Measurements from ENCODE around the gene NCF2. TPM values are rescaled to one million over a fixed set of nuclear protein-coding genes. Genes with fewer than 3 reads are reported as not detected.

NCF2 gene
- total RNA-seq, 2 experiments from 2014 or later = 15.3 to 15.8 TPM

DNA sequence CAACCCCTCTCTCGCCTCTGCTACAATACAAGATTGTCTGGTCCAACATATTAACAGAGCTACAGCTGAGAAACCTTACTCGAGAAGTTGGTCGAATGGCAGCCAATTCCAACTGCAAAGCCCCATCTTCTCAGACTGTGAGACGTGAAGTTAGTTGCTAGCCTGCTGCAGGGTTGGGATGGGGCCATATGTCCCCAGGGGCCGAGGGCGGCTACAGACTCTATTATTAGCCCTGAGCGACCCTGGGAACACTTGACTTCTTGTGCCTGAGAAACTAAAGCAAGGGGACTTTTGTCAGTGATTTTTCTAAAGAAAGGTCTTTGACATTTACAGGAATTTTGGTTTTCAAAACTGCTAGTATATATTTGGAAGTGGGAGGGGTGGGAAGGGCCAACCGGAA, 13.7 kb downstream of the NCF2 start:
- Mint-ChIP-seq H3K27ac (no peak overlapping the region), H3K4me1 (peaks cover 33% of the 10 kb centered on the region), H3K4me3 (no peak overlapping the region), H3K9me3 (no peaks in the 10 kb centered on the region), H3K27me3 (no peaks in the 10 kb centered on the region), H3K36me3 (ENCODE audit: low read depth) (peaks cover 11% of the 10 kb centered on the region)
- no peak for DNase-seq
- ChIA-PET POLR2A (no interaction called here), CTCF (interaction anchor here (0.9 to 1.6 kb wide), 2 partner anchors 12 to 14 kb away, joined by 4 to 6 read pairs; no protein-coding TSS in a partner anchor)

DNA sequence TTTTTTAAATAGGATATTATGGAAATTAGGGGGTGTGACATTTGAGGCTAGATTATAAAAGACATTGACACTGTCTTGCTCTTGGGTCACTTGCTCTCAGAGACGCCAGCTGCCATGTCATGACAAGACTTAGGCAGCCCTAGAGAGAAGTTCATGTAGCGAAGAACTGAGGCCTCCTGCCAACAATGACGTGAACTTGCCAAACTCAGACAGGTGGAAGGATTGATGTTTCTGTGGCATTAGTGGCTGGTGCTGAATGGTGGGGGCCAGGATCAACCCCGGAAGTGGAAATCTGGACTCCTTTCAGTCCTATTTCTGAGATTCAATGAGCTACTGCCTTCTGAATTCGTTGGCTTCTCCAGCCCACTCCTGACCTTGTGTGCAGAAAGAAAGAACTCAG, 14.7 kb downstream of the NCF2 start:
- H3K9me3 Mint-ChIP-seq = no peaks in the 10 kb centered on the region
- CTCF ChIA-PET = interaction anchor here (0.8 to 1.2 kb wide), 2 partner anchors 10 to 13 kb away, joined by 3 read pairs; no protein-coding TSS in a partner anchor
- DNase-seq = no peak

DNA sequence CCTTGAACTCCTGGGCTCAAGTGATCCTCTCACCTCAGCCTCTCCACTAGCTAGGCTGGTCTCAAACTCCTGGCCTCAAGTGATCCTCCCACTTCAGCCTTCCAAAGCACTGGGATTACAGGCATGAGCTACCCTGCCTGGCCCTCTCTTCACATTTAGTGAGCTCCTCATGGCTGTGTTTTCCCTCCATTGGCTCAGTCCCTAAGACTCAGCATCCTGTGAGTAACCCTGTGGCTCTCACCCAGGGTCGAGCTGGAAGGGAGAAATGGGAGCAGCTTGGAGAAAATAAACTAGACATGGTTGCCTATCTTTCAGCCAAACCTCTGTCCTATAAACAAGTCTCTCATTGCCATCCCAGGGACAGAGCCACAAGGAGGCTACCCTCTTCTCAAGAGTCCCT, 17.5 kb downstream of the NCF2 start:
- H3K27ac Mint-ChIP-seq = no peak overlapping the region
- H3K4me3 Mint-ChIP-seq = no peak overlapping the region
- H3K4me1 Mint-ChIP-seq = peaks cover 10% of the 10 kb centered on the region
- DNase-seq = no peak
- no peaks in the 10 kb centered on the region for H3K9me3 Mint-ChIP-seq
- CTCF ChIA-PET = interaction anchor here (1.0 to 1.7 kb wide), 2 partner anchors 10 to 15 kb away, joined by 3 to 7 read pairs; no protein-coding TSS in a partner anchor
- peaks cover 12% of the 10 kb centered on the region for H3K36me3 Mint-ChIP-seq (ENCODE audit: low read depth)
- H3K27me3 Mint-ChIP-seq = no peaks in the 10 kb centered on the region
- POLR2A ChIA-PET = no interaction called here

More for the DNA sequence above, 14.7 kb downstream of the NCF2 start:
- Mint-ChIP-seq H3K4me3 (no peak overlapping the region), H3K27ac (no peak overlapping the region), H3K27me3 (no peaks in the 10 kb centered on the region), H3K36me3 (ENCODE audit: low read depth) (peaks cover 11% of the 10 kb centered on the region), H3K4me1 (peaks cover 29% of the 10 kb centered on the region)
- POLR2A ChIA-PET = no interaction called here

DNA sequence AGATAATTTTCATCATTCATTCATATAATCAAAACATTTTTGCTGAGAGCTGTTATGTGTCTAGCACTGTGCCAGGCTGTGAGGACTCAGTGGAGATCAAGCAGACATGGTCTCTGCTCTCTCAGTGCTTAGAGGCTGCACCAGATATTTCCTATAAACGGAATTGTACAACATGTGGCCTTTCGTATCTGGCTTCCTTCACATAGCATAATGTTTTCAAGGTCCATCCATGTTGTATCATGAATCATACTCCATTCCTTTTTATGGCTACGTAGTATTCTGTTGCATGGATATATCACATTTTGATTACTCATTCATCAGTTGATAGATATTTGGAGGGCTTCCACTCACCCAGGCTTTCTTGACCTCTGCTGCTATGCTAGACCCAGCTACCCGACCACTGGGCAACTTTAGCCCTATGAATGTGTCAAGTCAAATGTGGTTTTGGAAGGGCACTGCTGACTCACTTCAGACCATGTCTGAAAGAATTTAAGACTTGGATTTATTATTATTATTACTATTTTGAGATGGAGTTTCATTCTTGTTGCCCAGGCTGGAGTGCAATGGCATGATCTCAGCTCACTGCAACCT, 18.5 kb downstream of the NCF2 start:
- H3K36me3 Mint-ChIP-seq (ENCODE audit: low read depth) = peaks cover 10% of the 10 kb centered on the region
- DNase-seq = no peak
- H3K27me3 Mint-ChIP-seq = no peaks in the 10 kb centered on the region
- H3K9me3 Mint-ChIP-seq = no peaks in the 10 kb centered on the region
- H3K27ac Mint-ChIP-seq = no peak overlapping the region
- peaks cover 13% of the 10 kb centered on the region for H3K4me1 Mint-ChIP-seq
- CTCF ChIA-PET = interaction anchor here (0.7 to 1.6 kb wide), 2 partner anchors 9 to 12 kb away, joined by 3 to 5 read pairs; no protein-coding TSS in a partner anchor
- POLR2A ChIA-PET = no interaction called here
- no peak overlapping the region for H3K4me3 Mint-ChIP-seq

GRCh38 chr1:183570451-183570850, 19.8 kb downstream of the NCF2 start:
- Mint-ChIP-seq H3K27me3 (no peaks in the 10 kb centered on the region), H3K4me1 (peaks cover 13% of the 10 kb centered on the region), H3K9me3 (no peaks in the 10 kb centered on the region), H3K27ac (no peak overlapping the region), H3K36me3 (ENCODE audit: low read depth) (peaks cover 12% of the 10 kb centered on the region), H3K4me3 (no peak overlapping the region)
- ChIA-PET POLR2A (no interaction called here), CTCF (interaction anchor here (1.2 to 3.2 kb wide), 4 partner anchors 9 to 30 kb away, joined by 3 to 19 read pairs (median 6); no protein-coding TSS in a partner anchor)
- DNase-seq = no peak

DNA sequence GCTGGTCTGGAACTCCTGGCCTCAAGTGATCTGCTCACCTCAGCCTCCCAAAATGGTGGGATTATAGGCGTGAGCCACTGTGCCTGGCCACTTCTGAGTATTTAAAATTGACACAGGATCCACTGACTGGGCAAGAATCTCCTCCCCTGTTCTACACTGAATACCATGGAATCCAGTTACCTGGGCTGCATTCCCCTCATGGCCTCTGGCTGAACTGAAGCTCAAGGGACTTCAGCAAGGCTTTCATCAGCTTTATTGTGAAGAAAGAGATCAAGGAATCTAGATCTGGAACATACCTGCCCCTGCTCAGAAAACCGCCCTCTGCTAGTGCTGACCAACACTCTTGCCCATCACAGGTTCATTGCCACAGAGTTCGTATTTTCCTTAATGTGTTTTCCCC, 20.5 kb downstream of the NCF2 start:
- Mint-ChIP-seq H3K9me3 (no peaks in the 10 kb centered on the region), H3K36me3 (ENCODE audit: low read depth) (peaks cover 16% of the 10 kb centered on the region), H3K4me1 (peaks cover 13% of the 10 kb centered on the region), H3K4me3 (no peak overlapping the region), H3K27ac (no peak overlapping the region), H3K27me3 (no peaks in the 10 kb centered on the region)
- POLR2A ChIA-PET = no interaction called here
- DNase-seq = no peak
- CTCF ChIA-PET = interaction anchor here (1.2 to 3.2 kb wide), 3 partner anchors 9 to 30 kb away, joined by 3 to 19 read pairs (median 6); no protein-coding TSS in a partner anchor

DNA sequence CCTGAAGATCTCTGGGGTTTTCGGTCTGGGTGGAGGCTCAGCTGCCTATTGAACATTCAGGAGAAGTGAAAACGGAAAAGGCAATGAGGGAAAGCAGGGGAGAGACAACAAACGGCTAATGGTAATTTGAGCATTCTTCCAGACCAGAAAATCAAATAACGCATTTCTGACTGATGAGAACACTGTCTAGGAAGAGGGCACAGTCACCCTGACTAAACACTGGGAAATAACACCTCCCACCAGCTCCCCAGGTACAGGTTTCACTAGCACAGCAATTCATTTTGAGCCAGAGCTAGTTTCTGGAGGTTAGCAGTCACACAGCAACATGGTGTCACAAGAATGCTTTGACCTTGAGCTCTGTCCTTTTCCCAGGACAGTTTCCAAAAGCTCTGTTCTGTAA, 21.1 kb downstream of the NCF2 start:
- no peak overlapping the region for H3K27ac Mint-ChIP-seq
- no peaks in the 10 kb centered on the region for H3K27me3 Mint-ChIP-seq
- H3K4me3 Mint-ChIP-seq = no peak overlapping the region
- ChIA-PET CTCF (interaction anchor here (1.8 to 3.2 kb wide), 2 partner anchors 10 to 13 kb away, joined by 6 to 19 read pairs; no protein-coding TSS in a partner anchor), POLR2A (no interaction called here)
- DNase-seq = no peak
- peaks cover 16% of the 10 kb centered on the region for H3K36me3 Mint-ChIP-seq (ENCODE audit: low read depth)
- H3K9me3 Mint-ChIP-seq = no peaks in the 10 kb centered on the region
- peaks cover 13% of the 10 kb centered on the region for H3K4me1 Mint-ChIP-seq

GRCh38 chr1:183568176-183569021, 21.9 kb downstream of the NCF2 start:
- Mint-ChIP-seq H3K36me3 (ENCODE audit: low read depth) (peaks cover 14% of the 10 kb centered on the region), H3K4me1 (peaks cover 13% of the 10 kb centered on the region), H3K4me3 (no peak overlapping the region), H3K27me3 (no peaks in the 10 kb centered on the region), H3K27ac (no peak overlapping the region), H3K9me3 (no peaks in the 10 kb centered on the region)
- POLR2A ChIA-PET = interaction anchor here (0.7 kb wide), 1 partner anchor 12 kb away, joined by 3 read pairs; no protein-coding TSS in a partner anchor
- CTCF ChIA-PET = interaction anchor here (0.6 to 3.2 kb wide), 3 partner anchors 11 to 295 kb away, joined by 3 to 19 read pairs (median 4); no protein-coding TSS in a partner anchor
- no peak for DNase-seq

- no peak for DNase-seq
- ChIA-PET POLR2A (no interaction called here), CTCF (interaction anchor here (0.6 to 3.2 kb wide), 3 partner anchors 12 to 294 kb away, joined by 3 to 19 read pairs (median 4); no protein-coding TSS in a partner anchor)
- H3K27me3 Mint-ChIP-seq = no peaks in the 10 kb centered on the region
- H3K36me3 Mint-ChIP-seq (ENCODE audit: low read depth) = peaks cover 10% of the 10 kb centered on the region
- H3K4me1 Mint-ChIP-seq = peaks cover 13% of the 10 kb centered on the region
- no peak overlapping the region for H3K4me3 Mint-ChIP-seq
- H3K9me3 Mint-ChIP-seq = no peaks in the 10 kb centered on the region
- no peak overlapping the region for H3K27ac Mint-ChIP-seq
These were observed 22.7 kb downstream of the NCF2 start for GRCh38 chr1:183567584-183567983.

DNA sequence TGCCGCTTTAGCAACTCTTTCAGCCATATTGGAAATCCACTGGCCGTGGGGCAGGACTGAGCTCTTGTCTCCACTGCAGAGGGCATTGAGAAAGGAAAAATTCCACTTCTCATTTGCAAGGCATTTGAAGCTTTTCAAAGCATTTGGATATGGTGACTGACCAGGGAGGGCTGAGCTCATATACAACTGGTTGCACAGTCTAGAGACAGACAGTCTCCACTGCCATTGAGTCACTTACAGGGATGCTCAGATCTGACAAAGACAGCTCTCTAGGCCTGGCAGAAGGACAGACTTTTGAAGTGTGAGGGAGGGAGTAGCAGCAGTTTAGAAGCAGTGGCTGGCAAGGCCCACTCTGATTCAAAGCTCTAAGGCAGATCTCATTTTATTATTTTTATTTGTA, 24.2 kb downstream of the NCF2 start:
- DNase-seq = no peak
- ChIA-PET POLR2A (no interaction called here), CTCF (interaction anchor here (0.7 to 1.4 kb wide), 6 partner anchors 10 to 56 kb away, joined by 3 to 4 read pairs (median 3); no protein-coding TSS in a partner anchor)
- no peaks in the 10 kb centered on the region for H3K27me3 Mint-ChIP-seq
- H3K27ac Mint-ChIP-seq = no peak overlapping the region
- peaks cover 13% of the 10 kb centered on the region for H3K4me1 Mint-ChIP-seq
- H3K4me3 Mint-ChIP-seq = no peak overlapping the region
- peaks cover 8% of the 10 kb centered on the region for H3K36me3 Mint-ChIP-seq (ENCODE audit: low read depth)
- H3K9me3 Mint-ChIP-seq = no peaks in the 10 kb centered on the region

- Mint-ChIP-seq H3K9me3 (no peaks in the 10 kb centered on the region), H3K27me3 (no peaks in the 10 kb centered on the region), H3K4me1 (peaks cover 13% of the 10 kb centered on the region), H3K4me3 (no peak overlapping the region), H3K36me3 (ENCODE audit: low read depth) (peaks cover 10% of the 10 kb centered on the region), H3K27ac (no peak overlapping the region)
- POLR2A ChIA-PET = no interaction called here
- CTCF ChIA-PET = interaction anchor here (0.8 to 1.4 kb wide), 4 partner anchors 10 to 55 kb away, joined by 3 to 4 read pairs (median 3); no protein-coding TSS in a partner anchor
- DNase-seq = no peak
These were observed 25.0 kb downstream of the NCF2 start for GRCh38 chr1:183565261-183565660.

DNA sequence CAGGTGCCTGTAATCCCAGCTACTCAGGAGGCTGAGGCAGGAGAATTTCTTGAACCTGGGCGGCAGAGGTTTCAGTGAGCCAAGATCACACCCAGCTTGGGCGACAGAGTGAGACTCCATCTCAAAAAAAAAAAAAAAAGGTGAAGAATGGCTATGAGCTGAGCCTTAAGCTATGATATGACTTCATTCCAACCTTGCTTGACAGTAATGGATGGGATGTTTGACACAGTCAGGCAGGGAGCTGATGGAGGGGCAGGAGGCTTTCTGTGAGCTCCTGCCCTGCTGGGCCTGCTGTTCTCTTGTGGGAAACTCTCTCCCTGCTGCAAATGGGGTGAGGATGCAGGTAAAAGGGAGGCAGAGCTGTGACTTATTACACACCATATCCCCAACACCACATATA, 27.6 kb downstream of the NCF2 start:
- no peak overlapping the region for H3K4me3 Mint-ChIP-seq
- no peaks in the 10 kb centered on the region for H3K27me3 Mint-ChIP-seq
- ChIA-PET POLR2A (interaction anchor here (0.5 kb wide), 1 partner anchor 29 kb away, joined by 3 read pairs; no protein-coding TSS in a partner anchor), CTCF (interaction anchor here (0.5 to 2.2 kb wide), 7 partner anchors 9 to 658 kb away, joined by 3 to 7 read pairs (median 4); no protein-coding TSS in a partner anchor)
- H3K36me3 Mint-ChIP-seq (ENCODE audit: low read depth) = peaks cover 17% of the 10 kb centered on the region
- H3K9me3 Mint-ChIP-seq = no peaks in the 10 kb centered on the region
- peaks cover 8% of the 10 kb centered on the region for H3K4me1 Mint-ChIP-seq
- DNase-seq = no peak
- no peak overlapping the region for H3K27ac Mint-ChIP-seq

GRCh38 chr1:183559061-183559460, 31.2 kb downstream of the NCF2 start:
- Mint-ChIP-seq H3K27ac (no peak overlapping the region), H3K4me1 (peaks cover 2% of the 10 kb centered on the region), H3K9me3 (no peaks in the 10 kb centered on the region), H3K36me3 (ENCODE audit: low read depth) (peaks cover 31% of the 10 kb centered on the region), H3K4me3 (no peak overlapping the region), H3K27me3 (no peaks in the 10 kb centered on the region)
- ChIA-PET POLR2A (no interaction called here), CTCF (no interaction called here)
- no peak for DNase-seq
